ENCODE measurements around the gene SDCBP2. TPM values are rescaled to one million over a fixed set of nuclear protein-coding genes. Genes with fewer than 3 reads are reported as not detected.

SDCBP2 gene
- total and polyA plus RNA-seq, 4 donors = 1.9 to 6.1 (median 4.7) TPM

- TF ChIP-seq ATF3 (IDR thresholded peaks at IDR 0.05) (no peak), HNF4A (conservative IDR thresholded peaks at IDR 0.05) (no peak), RXRA (IDR thresholded peaks at IDR 0.05) (no peak), CTCF (IDR thresholded peaks at IDR 0.05; ENCODE audit: low read depth, low read length, missing input control) (no peak)
Measured at GRCh38 chr20:1357921-1358671, 29.2 kb upstream of the SDCBP2 start (continued).

GRCh38 chr20:1353956-1354355 lies 25.0 kb upstream of the SDCBP2 start:
- no peaks in the 10 kb centered on the region for H3K4me1 ChIP-seq (ENCODE audit: control insufficient read depth in 4 of 4, insufficient read depth in 4 of 4, low read length in 3 of 4)
- H3K9me3 ChIP-seq (ENCODE audit: control insufficient read depth in 4 of 4, low read length in 3 of 4) = peaks cover 0 to 4% (median under 1%) of the 10 kb centered on the region in 4 donors
- TF ChIP-seq TAF1 (conservative IDR thresholded peaks at IDR 0.05) (no peak), MAX (IDR thresholded peaks at IDR 0.05) (no peak), RAD21 (IDR thresholded peaks at IDR 0.05) (no peak), HNF4A (conservative IDR thresholded peaks at IDR 0.05) (no peak), FOXA2 (IDR thresholded peaks at IDR 0.05) (no peak), CTCF (IDR thresholded peaks at IDR 0.05; ENCODE audit: low read depth, low read length, missing input control) (no peak)
- no peak for DNase-seq (ENCODE audit: low spot score)
- H3K4me3 ChIP-seq (ENCODE audit: low read depth in 1 of 3, low read length in 3 of 3) = no peak overlapping the region
- no peaks in the 10 kb centered on the region for H3K27me3 ChIP-seq (ENCODE audit: control insufficient read depth in 4 of 4, insufficient read depth in 4 of 4, low read length in 3 of 4)
- no peak overlapping the region for H3K27ac ChIP-seq (ENCODE audit: low read depth in 1 of 2, low read length in 2 of 2)
- no peak overlapping the region for H3K9ac ChIP-seq (ENCODE audit: low read depth in 1 of 2, low read length in 2 of 2)
- peaks cover 5 to 16% (median 9%) of the 10 kb centered on the region in 4 donors for H3K36me3 ChIP-seq (ENCODE audit: control insufficient read depth in 4 of 4, insufficient read depth in 3 of 4, low read depth in 1 of 4, low read length in 3 of 4)

GRCh38 chr20:1346315-1346969 lies 17.5 kb upstream of the SDCBP2 start:
- no peak overlapping the region for H3K9ac ChIP-seq (ENCODE audit: low read depth in 1 of 2, low read length in 2 of 2)
- WGBS = 85% methylated on average over 2 of the region's 2 CpGs
- H3K36me3 ChIP-seq (ENCODE audit: control insufficient read depth in 4 of 4, insufficient read depth in 3 of 4, low read depth in 1 of 4, low read length in 3 of 4) = no peaks in the 10 kb centered on the region
- DNase-seq (ENCODE audit: low spot score) = no peak
- no peak overlapping the region for H3K4me3 ChIP-seq (ENCODE audit: low read depth in 1 of 3, low read length in 3 of 3)
- no peak for TF ChIP-seq TAF1 (conservative IDR thresholded peaks at IDR 0.05)
- no peak for TF ChIP-seq RAD21 (IDR thresholded peaks at IDR 0.05)
- TF ChIP-seq HNF4G (IDR thresholded peaks at IDR 0.05) = no peak
- no peak for TF ChIP-seq MAX (IDR thresholded peaks at IDR 0.05)
- no peak for TF ChIP-seq FOXA1 (IDR thresholded peaks at IDR 0.05)
- TF ChIP-seq REST (IDR thresholded peaks at IDR 0.05) = no peak
- TF ChIP-seq YY1 (IDR thresholded peaks at IDR 0.05) = no peak
- no peak for TF ChIP-seq ZBTB33 (IDR thresholded peaks at IDR 0.05)
- no peak for TF ChIP-seq SP1 (IDR thresholded peaks at IDR 0.05)
- no peaks in the 10 kb centered on the region for H3K27me3 ChIP-seq (ENCODE audit: control insufficient read depth in 4 of 4, insufficient read depth in 4 of 4, low read length in 3 of 4)
- peaks cover 0 to 3% (median 0%) of the 10 kb centered on the region in 4 donors for H3K9me3 ChIP-seq (ENCODE audit: control insufficient read depth in 4 of 4, low read length in 3 of 4)
- H3K4me1 ChIP-seq (ENCODE audit: control insufficient read depth in 4 of 4, insufficient read depth in 4 of 4, low read length in 3 of 4) = no peaks in the 10 kb centered on the region
- H3K27ac ChIP-seq (ENCODE audit: low read depth in 1 of 2, low read length in 2 of 2) = no peak overlapping the region
